GM13976 (cell line): ENCODE measurements around the gene REG1B.
"Not testable (repeated sequence)": the region's sequence is repeated elsewhere in the genome, so short reads cannot be mapped to it uniquely, and the experiment has no call there.

Experiments used
- DNase-seq: peaks from one replicate; pipeline ENCODE4 v3.0.0; 2012; ENCODE audit warnings: low spot score
- in situ Hi-C: fragments of 300-500 bp; cut with MboI; formaldehyde crosslinking; loops from one replicate; pipeline ENCODE4 v1.12.0; 2022; ENCODE audit warnings: low sequenced_read_pairs, mixed read lengths, inconsistent platforms; ENCODE audit not compliant: unreplicated experiment
- TF ChIP-seq, protein P1 (sequence below): IDR thresholded peaks from 2 replicates; pipeline ENCODE4 v1.5.1; 2012; ENCODE audit warnings: borderline replicate concordance, mild to moderate bottlenecking; ENCODE audit not compliant: insufficient read depth; ENCODE audit errors: extremely low read depth, missing control alignments, control extremely low read depth

REG1B gene

DNA sequence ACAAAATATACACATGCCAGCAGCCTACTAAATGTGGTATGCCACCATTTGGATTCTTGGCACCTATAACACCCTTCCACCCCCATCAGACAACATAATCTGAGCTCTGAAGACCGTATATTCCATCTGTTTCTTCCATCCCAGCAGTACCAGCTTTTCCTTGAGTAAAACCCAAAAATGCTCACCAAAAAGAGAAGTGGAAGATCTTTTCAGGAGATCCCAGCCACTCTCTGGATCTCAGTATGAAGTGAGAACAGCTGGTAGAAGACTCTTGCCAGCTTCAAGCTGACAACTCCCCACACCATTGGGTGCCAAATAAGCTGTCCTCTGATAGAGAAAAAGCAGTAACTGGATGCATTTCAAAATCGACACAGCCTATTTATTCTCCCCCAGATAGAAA is 22.6 kb downstream of the REG1B start:
- in situ Hi-C loops, result no loop called here
- TF ChIP-seq, protein P1, sequence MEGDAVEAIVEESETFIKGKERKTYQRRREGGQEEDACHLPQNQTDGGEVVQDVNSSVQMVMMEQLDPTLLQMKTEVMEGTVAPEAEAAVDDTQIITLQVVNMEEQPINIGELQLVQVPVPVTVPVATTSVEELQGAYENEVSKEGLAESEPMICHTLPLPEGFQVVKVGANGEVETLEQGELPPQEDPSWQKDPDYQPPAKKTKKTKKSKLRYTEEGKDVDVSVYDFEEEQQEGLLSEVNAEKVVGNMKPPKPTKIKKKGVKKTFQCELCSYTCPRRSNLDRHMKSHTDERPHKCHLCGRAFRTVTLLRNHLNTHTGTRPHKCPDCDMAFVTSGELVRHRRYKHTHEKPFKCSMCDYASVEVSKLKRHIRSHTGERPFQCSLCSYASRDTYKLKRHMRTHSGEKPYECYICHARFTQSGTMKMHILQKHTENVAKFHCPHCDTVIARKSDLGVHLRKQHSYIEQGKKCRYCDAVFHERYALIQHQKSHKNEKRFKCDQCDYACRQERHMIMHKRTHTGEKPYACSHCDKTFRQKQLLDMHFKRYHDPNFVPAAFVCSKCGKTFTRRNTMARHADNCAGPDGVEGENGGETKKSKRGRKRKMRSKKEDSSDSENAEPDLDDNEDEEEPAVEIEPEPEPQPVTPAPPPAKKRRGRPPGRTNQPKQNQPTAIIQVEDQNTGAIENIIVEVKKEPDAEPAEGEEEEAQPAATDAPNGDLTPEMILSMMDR, result no peak

DNA sequence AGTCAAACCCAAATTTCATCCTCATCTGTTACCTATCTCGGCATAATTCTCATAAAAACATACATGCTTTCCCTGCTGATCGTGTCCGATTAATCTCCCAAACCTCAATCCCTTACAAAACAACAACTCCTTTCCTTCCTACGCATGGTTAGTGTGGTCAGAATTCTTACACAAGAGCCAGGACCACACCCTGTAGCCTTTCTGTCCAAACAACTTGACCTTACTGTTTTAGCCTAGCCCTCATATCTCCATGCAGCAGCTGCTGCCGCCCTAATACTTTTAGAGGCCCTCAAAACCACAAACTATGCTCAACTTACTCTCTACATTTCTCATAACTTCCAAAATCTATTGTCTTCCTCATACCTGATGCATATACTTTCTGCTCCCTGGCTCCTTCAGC is 33.0 kb downstream of the REG1B start:
- in situ Hi-C loops, DNase-seq: not testable (repeated sequence)

More for the DNA sequence above, 22.6 kb downstream of the REG1B start:
- no peak for DNase-seq

DNA sequence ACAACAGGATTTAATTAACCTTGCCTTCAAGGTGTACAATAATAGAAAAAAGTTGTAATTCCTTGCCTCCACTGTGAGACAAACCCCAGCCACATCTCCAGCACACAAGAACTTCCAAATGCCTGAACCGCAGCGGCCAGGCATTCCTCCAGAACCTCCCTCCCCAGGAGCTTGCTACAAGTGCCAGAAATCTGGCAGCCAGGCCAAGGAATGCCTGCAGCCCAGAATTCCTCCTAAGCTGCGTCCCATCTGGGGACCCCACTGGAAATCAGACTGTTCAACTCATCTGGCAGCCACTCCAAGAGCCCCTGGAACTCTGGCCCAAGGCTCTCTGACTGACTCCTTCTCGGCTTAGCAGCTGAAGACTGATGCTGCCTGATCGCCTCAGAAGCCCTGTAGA is 34.3 kb downstream of the REG1B start:
- DNase-seq, in situ Hi-C loops: not testable (repeated sequence)

DNA sequence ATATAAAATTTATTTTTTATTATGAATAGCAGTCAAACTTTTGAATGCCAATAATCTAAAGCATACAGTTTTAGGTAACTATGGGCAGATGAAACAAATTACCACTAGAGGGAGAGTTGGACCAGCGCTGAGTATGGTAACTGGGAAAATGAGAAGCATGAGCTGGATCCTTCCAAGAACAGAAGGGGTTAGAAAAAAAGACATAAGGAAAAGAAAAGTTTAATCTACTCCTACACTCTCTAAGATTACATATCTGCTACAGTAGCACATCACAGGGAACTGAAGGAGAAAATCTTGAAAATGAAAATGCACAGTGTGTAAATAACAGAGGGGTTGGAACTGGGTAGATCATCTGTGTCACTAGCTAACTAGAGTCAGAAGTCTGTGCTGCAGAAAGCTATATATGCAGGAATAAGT is 46.8 kb downstream of the REG1B start:
- in situ Hi-C loops, result no loop called here
- DNase-seq, result no peak

DNA sequence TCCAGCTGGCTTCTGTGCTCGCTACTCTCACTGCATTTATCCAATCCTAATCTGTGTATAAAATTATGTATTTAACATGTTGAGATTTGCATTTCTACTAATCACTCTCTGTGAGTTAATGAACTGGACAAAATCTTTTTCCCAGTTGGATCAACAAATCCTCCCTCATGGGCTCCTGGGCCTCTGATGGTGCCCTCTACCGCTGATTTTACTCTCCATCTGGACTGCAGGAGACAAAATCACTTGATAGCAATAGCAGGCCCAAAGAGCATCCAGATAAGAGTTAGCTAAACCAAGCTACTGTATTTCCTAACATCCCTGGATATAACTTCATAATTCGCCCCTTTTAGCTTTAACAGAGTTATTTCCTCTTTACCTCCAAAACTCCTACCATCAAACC is 47.8 kb downstream of the REG1B start:
- in situ Hi-C loops, result no loop called here
- TF ChIP-seq, protein P1, result no peak
- no peak for DNase-seq

More for the DNA sequence above, 46.8 kb downstream of the REG1B start:
- TF ChIP-seq, protein P1, result no peak
